H1 (cell line): Measurements from ENCODE around the gene VSIG10. TPM values are rescaled to one million over a fixed set of nuclear protein-coding genes. Genes with fewer than 3 reads are reported as not detected.

Experiments
- CTCF ChIA-PET: fragments of 300-600 bp; sonication (Branson Sonifier 250); formaldehyde crosslinking; loops from one replicate; lab custom pipeline; 2021; ENCODE audit not compliant: partially characterized antibody; lab: Charles Lee
- POLR2A ChIA-PET: fragments of 300-600 bp; sonication (Branson Sonifier 250); formaldehyde crosslinking; loops from one replicate; lab custom pipeline; 2021; ENCODE audit warnings: inconsistent platforms; ENCODE audit not compliant: partially characterized antibody; lab: Charles Lee
- DNase-seq, 2 experiments: peaks; one replicate each; pipeline versions ENCODE4 v3.0.0 to v3.0.0-alpha.2; 2010 to 2022; ENCODE audit warnings: low spot score in 2 of 2, low read depth in 1 of 2, mixed read lengths in 1 of 2
- FAIRE-seq: peaks from 2 replicates; lab custom pipeline; 2011; peaks lifted over from hg19 to GRCh38; lab: Jason Lieb, UNC
- H2AFZ ChIP-seq: 2 replicates; pipeline ENCODE4 v1.8.1; 2012; ENCODE audit warnings: low read length, inconsistent platforms
- H2AK5ac ChIP-seq: 2 replicates; pipeline ENCODE4 v1.6.1; 2013; ENCODE audit warnings: low read depth, low read length
- H2BK120ac ChIP-seq: replicated peaks from 2 replicates; pipeline ENCODE3; 2013; ENCODE audit warnings: low read depth, low read length, inconsistent platforms
- H2BK12ac ChIP-seq: 2 replicates; pipeline ENCODE4 v1.6.1; 2013; ENCODE audit warnings: low read depth, low read length
- H2BK15ac ChIP-seq: 2 replicates; pipeline ENCODE4 v1.6.1; 2013; ENCODE audit warnings: low read length
- H2BK20ac ChIP-seq: 2 replicates; pipeline ENCODE4 v1.6.1; 2013; ENCODE audit warnings: low read length
- H2BK5ac ChIP-seq: 2 replicates; pipeline ENCODE4 v1.6.1; 2013; ENCODE audit warnings: low read depth, low read length
- H3K14ac ChIP-seq: 2 replicates; pipeline ENCODE4 v1.6.1; 2013; ENCODE audit warnings: inconsistent platforms; ENCODE audit not compliant: insufficient read length
- H3K18ac ChIP-seq: 2 replicates; pipeline ENCODE4 v1.6.1; 2013; ENCODE audit warnings: low read length; ENCODE audit errors: extremely low read depth
- H3K23ac ChIP-seq: 2 replicates; pipeline ENCODE4 v1.6.1; 2013; ENCODE audit warnings: inconsistent platforms; ENCODE audit not compliant: insufficient read length
- H3K23me2 ChIP-seq: 2 replicates; pipeline ENCODE4 v1.6.1; 2013; ENCODE audit warnings: low read depth, low read length
- H3K27ac ChIP-seq: 2 replicates; pipeline ENCODE4 v1.6.1; 2011; ENCODE audit warnings: low read depth, low read length, inconsistent platforms
- H3K27me3 ChIP-seq, 4 experiments: replicated peaks in 1 of 4; 1 replicate in 1 of 4; 2 replicates in 3 of 4; pipeline versions ENCODE4 v1.6.1 to v1.8.1; 2011 to 2013; ENCODE audit warnings: low read length in 3 of 4, mild to moderate bottlenecking in 3 of 4, inconsistent platforms in 2 of 4, mixed read lengths in 2 of 4, moderate library complexity in 1 of 4; ENCODE audit not compliant: control insufficient read depth in 3 of 4, insufficient read depth in 3 of 4; ENCODE audit errors: extremely low read depth in 1 of 4
- H3K36me3 ChIP-seq, 4 experiments: 2 replicates each; pipeline versions ENCODE4 v1.6.1 to v1.8.1; 2011 to 2013; ENCODE audit warnings: mild to moderate bottlenecking in 4 of 4, low read length in 3 of 4, moderate library complexity in 2 of 4, control low read depth in 1 of 4, inconsistent platforms in 1 of 4; ENCODE audit not compliant: insufficient read depth in 4 of 4, control insufficient read depth in 2 of 4
- H3K4ac ChIP-seq: replicated peaks from 2 replicates; pipeline ENCODE3; 2013; ENCODE audit warnings: low read length, low read depth, mixed read lengths, inconsistent platforms; ENCODE audit not compliant: insufficient read length
- H3K4me1 ChIP-seq, 4 experiments: replicated peaks in 1 of 4; 1 replicate in 1 of 4; 2 replicates in 3 of 4; pipeline versions ENCODE4 v1.6.1 to v1.8.1; 2011 to 2013; ENCODE audit warnings: low read length in 3 of 4, inconsistent platforms in 2 of 4, mixed read lengths in 1 of 4; ENCODE audit not compliant: insufficient read depth in 4 of 4, control insufficient read depth in 3 of 4
- H3K4me2 ChIP-seq, 2 experiments: 2 replicates each; pipeline versions ENCODE4 v1.6.1 to v1.8.1; 2011 to 2013; ENCODE audit warnings: low read depth in 2 of 2, low read length in 2 of 2, control low read depth in 1 of 2, inconsistent platforms in 1 of 2, mild to moderate bottlenecking in 1 of 2; ENCODE audit not compliant: insufficient read depth in 1 of 2
- H3K4me3 ChIP-seq, 4 experiments: fragments of 200-600, 300-600 bp in 1 of 4; sonication (generic), shearing (Covaris generic), sonication (Bioruptor Twin) in 1 of 4; 2 replicates each; pipeline versions ENCODE4 v1.5.1 to v1.8.1; 2011 to 2016; ENCODE audit warnings: low read length in 4 of 4, low read depth in 3 of 4, control low read depth in 2 of 4, inconsistent platforms in 2 of 4, mild to moderate bottlenecking in 2 of 4, mixed read lengths in 1 of 4, moderate library complexity in 1 of 4; ENCODE audit not compliant: insufficient read depth in 2 of 4; ENCODE audit errors: extremely low read depth in 1 of 4
- H3K56ac ChIP-seq: replicated peaks from 2 replicates; pipeline ENCODE3; 2013; ENCODE audit warnings: low read depth, mild to moderate bottlenecking, mixed read lengths, low read length, inconsistent platforms; ENCODE audit not compliant: insufficient read length
- H3K79me1 ChIP-seq: 2 replicates; pipeline ENCODE4 v1.6.1; 2013; ENCODE audit warnings: low read depth, low read length, control low read depth
- H3K79me2 ChIP-seq, 2 experiments: 2 replicates each; pipeline versions ENCODE4 v1.6.1 to v1.8.1; 2012 to 2013; ENCODE audit warnings: low read length in 2 of 2, mild to moderate bottlenecking in 2 of 2, inconsistent platforms in 1 of 2; ENCODE audit not compliant: insufficient read depth in 2 of 2, control insufficient read depth in 1 of 2
- H3K9ac ChIP-seq, 4 experiments: replicated peaks in 1 of 4; 1 replicate in 1 of 4; 2 replicates in 3 of 4; pipeline versions ENCODE4 v1.6.1 to v1.8.1; 2011 to 2013; ENCODE audit warnings: low read depth in 3 of 4, low read length in 3 of 4, control low read depth in 2 of 4, mild to moderate bottlenecking in 2 of 4, moderate library complexity in 2 of 4, inconsistent platforms in 1 of 4; ENCODE audit errors: extremely low read depth in 1 of 4
- H3K9me3 ChIP-seq, 2 experiments: 2 replicates each; pipeline versions ENCODE4 v1.6.1 to v1.8.1; 2012 to 2013; ENCODE audit warnings: mild to moderate bottlenecking in 2 of 2, moderate library complexity in 2 of 2, control low read depth in 1 of 2, inconsistent platforms in 1 of 2, low read depth in 1 of 2, low read length in 1 of 2, mixed read lengths in 1 of 2; ENCODE audit not compliant: insufficient read depth in 2 of 2
- H4K20me1 ChIP-seq, 2 experiments: replicated peaks in 1 of 2; 2 replicates each; pipeline versions ENCODE3 to v1.8.1; 2011 to 2013; ENCODE audit warnings: inconsistent platforms in 2 of 2, low read length in 2 of 2, mild to moderate bottlenecking in 1 of 2; ENCODE audit not compliant: insufficient read depth in 2 of 2, control insufficient read depth in 1 of 2
- H4K5ac ChIP-seq: 2 replicates; pipeline ENCODE4 v1.6.1; 2013; ENCODE audit warnings: low read length, low read depth, mixed read lengths, inconsistent platforms; ENCODE audit not compliant: insufficient read length
- H4K8ac ChIP-seq: 2 replicates; pipeline ENCODE4 v1.8.0; 2013; ENCODE audit warnings: mild to moderate bottlenecking, moderate library complexity, low read length, inconsistent platforms; ENCODE audit not compliant: insufficient read depth; ENCODE audit errors: extremely low read depth
- H4K91ac ChIP-seq: replicated peaks from 2 replicates; pipeline ENCODE3; 2013; ENCODE audit warnings: low read length, mixed read lengths, inconsistent platforms; ENCODE audit not compliant: insufficient read length
- BACH1 ChIP-seq: IDR thresholded peaks from 2 replicates; pipeline ENCODE4 v1.6.1; 2012; ENCODE audit warnings: low read length, improper control_type of control experiment
- CHD1 ChIP-seq: IDR thresholded peaks from 2 replicates; pipeline ENCODE4 v1.6.1; 2012; ENCODE audit warnings: low read depth, low read length, improper control_type of control experiment
- FOSL1 ChIP-seq: IDR thresholded peaks from 2 replicates; pipeline ENCODE4 v1.6.1; 2011; ENCODE audit warnings: mild to moderate bottlenecking, low read depth, low read length, moderate library complexity; ENCODE audit not compliant: insufficient read depth
- GTF2F1 ChIP-seq: IDR thresholded peaks from 2 replicates; pipeline ENCODE4 v1.6.1; 2012; ENCODE audit warnings: low read depth, low read length, improper control_type of control experiment, borderline replicate concordance
- SAP30 ChIP-seq: fragments of 300-600 bp; sonication (generic); IDR thresholded peaks from 2 replicates; pipeline ENCODE4 v1.7.1; 2012; ENCODE audit warnings: low read length, moderate library complexity, mild to moderate bottlenecking, inconsistent platforms; ENCODE audit not compliant: insufficient read depth, insufficient replicate concordance
- WGBS, 2 experiments: shearing (Covaris generic) in 1 of 2; methylation state at CpG; one replicate each; pipeline versions ENCODE4 v1.1.6 to v1.1.7; 2013 to 2015; ENCODE audit warnings: low lambda C conversion rate in 2 of 2, mixed read lengths in 2 of 2, inconsistent platforms in 1 of 2, low coverage in 1 of 2, missing lambda C conversion rate in 1 of 2; ENCODE audit not compliant: insufficient replicate concordance in 2 of 2, insufficient coverage in 1 of 2, insufficient read length in 1 of 2; ENCODE audit errors: extremely low coverage in 1 of 2, missing lambda C conversion rate in 1 of 2; 5-methylcytosine and 5-hydroxymethylcytosine counted together
- polyA plus RNA-seq, 7 experiments: library from polyadenylated mRNA; depleted of rRNA in 3 of 7; stranded (reverse) in 5 of 7; unstranded in 2 of 7; fragments of >200 nt in 5 of 7; fragments of 200-250 nt in 2 of 7; gene quantifications; 1 replicate in 5 of 7; 2 replicates in 1 of 7; 4 replicates in 1 of 7; pipeline versions ENCODE4 v1.2.1 to v1.2.3, GENCODE V29; 2011 to 2013; ENCODE audit warnings: missing spikeins in 2 of 7, mixed read lengths in 2 of 7
- total RNA-seq: library from RNA; stranded (reverse); fragmentation: NEBNext Ultra II Directional; extraction: Animal tissue kit (Norgen Biotek cat#: 25700); gene quantifications from 2 replicates; pipeline ENCODE4 v1.2.1, GENCODE V29; 2021
- TF ChIP-seq, protein P1 (sequence below): IDR thresholded peaks from 2 replicates; pipeline ENCODE4 v1.6.1; 2012; ENCODE audit warnings: inconsistent platforms
- TF ChIP-seq, protein P2 (sequence below): IDR thresholded peaks from 2 replicates; pipeline ENCODE4 v1.6.1; 2011; ENCODE audit warnings: low read depth, mild to moderate bottlenecking, low read length; ENCODE audit not compliant: insufficient read depth

Gene VSIG10
- total and polyA plus RNA-seq, 2 of the 8 experiments (the other 6 are each of a cell fraction or from before 2014, with no cell fraction given), result 34.4 to 93.6 TPM

DNA sequence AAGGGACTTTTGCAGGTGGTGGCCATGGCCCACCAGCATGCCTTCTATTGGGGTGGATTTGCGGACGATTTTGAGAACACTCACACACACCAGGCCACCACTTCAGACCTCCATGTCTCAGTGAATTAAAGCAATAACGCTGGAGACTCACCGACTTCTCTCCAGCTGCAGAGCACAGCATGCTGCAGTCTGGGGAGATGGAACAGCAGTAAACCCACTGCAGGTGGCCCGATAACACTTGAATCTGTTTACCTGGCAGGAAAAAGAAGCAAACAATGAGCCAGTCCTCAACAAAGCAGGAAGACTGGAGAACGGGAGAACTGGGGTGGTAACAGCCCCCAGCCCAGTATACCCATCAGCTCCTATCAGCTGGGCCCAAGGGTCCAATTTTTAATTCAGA is 65.7 kb downstream of the VSIG10 start:
- Histone ChIP-seq H3K79me1 (no peaks in the 10 kb centered on the region; the same call in 1 of the 2 replicates), H3K18ac (no peak overlapping the region), H3K14ac (no peak overlapping the region), H3K4me3 (no peak overlapping the region), H4K5ac (no peak overlapping the region), H3K9ac (no peak overlapping the region), H3K23ac (no peak overlapping the region), H3K27ac (no peak overlapping the region), H4K8ac (no peak overlapping the region), H2AK5ac (no peak overlapping the region), H3K4me1 (no peaks in the 10 kb centered on the region; a peak in 1 of 7 replicates), H2AFZ (no peak overlapping the region), H3K56ac (no peak overlapping the region), H3K9me3 (no peaks in the 10 kb centered on the region), H2BK12ac (no peak overlapping the region), H3K4ac (no peak overlapping the region), H3K4me2 (no peak overlapping the region), H2BK5ac (no peak overlapping the region), H2BK120ac (no peak overlapping the region), H3K23me2 (no peaks in the 10 kb centered on the region), H3K79me2 (no peaks in the 10 kb centered on the region), H4K20me1 (peaks cover 0 to 2% of the 10 kb centered on the region in 2 experiments), H2BK20ac (no peak overlapping the region), H3K27me3 (no peaks in the 10 kb centered on the region), H3K36me3 (peaks cover 34 to 83% (median 53%) of the 10 kb centered on the region in 4 experiments), H4K91ac (no peak overlapping the region), H2BK15ac (no peak overlapping the region)
- 88% methylated on average over 6 of the region's 6 CpGs; no CpG with 5 or more reads in 1 of the 2 experiments for WGBS, 2 experiments
- ChIA-PET CTCF (interaction anchor here (0.6 to 1.1 kb wide), 3 partner anchors 21 to 181 kb away, joined by 3 to 4 read pairs (median 3); no protein-coding TSS in a partner anchor), POLR2A (interaction anchor here (1.1 to 12.8 kb wide), 2 partner anchors 18 to 167 kb away, joined by 3 to 113 read pairs; partner anchors contain the start of gene RFC5)
- no peak for DNase-seq
- no peak for FAIRE-seq
- no peak for TF ChIP-seq GTF2F1
- TF ChIP-seq CHD1, result no peak
- TF ChIP-seq, protein P1, sequence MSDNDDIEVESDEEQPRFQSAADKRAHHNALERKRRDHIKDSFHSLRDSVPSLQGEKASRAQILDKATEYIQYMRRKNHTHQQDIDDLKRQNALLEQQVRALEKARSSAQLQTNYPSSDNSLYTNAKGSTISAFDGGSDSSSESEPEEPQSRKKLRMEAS, result no peak
- no peak for TF ChIP-seq SAP30
- no peak for TF ChIP-seq FOSL1
- TF ChIP-seq, protein P2, sequence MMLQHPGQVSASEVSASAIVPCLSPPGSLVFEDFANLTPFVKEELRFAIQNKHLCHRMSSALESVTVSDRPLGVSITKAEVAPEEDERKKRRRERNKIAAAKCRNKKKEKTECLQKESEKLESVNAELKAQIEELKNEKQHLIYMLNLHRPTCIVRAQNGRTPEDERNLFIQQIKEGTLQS, result no peak
- no peak for TF ChIP-seq BACH1
